GM18511 (cell line): ENCODE results near the gene TMEM81.

Experiments
- ATAC-seq: cut with Tn5 transposase; IDR thresholded peaks from one replicate; pipeline ENCODE4 v1.9.1; 2021; ENCODE audit warnings: mild to moderate bottlenecking, moderate library complexity; ENCODE audit not compliant: unreplicated experiment

The TMEM81 gene

DNA sequence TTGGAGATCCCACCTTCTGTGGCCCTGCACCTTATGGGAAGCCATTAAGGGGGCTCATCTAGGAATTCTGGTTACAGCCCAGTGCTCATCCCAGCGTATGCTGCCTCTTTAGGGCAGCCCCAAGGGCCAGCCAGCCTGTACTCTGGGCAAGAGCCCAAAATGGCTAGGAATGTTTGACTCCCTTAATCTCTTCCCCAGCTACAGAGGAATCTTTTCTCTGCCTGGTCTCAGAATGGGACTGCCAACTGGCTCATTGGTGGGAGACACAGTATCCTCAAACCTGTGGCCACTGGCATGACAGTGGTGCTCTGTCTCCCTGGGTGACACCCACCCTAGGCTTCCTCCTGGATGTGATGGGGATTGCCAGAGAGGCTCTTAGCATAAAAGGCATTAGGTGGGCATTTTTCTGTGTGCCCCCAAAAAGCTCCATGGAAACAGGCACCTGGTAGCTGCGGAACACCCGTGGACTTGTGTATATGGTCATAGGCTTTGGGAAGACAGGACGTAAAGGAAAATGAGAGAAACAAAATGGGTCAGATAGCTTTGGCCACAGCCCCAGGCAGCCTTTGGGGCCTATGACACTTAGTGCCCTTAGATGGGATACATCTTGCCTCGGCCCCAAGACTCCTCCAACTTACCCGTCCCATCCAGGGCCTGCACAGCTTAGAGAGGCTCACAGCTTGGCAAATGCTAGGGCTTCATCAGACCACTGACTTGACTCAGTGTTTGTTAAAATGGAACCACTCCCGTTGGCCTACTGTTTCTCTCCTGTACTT is 6.9 kb downstream of the TMEM81 start:
- no peak for ATAC-seq

DNA sequence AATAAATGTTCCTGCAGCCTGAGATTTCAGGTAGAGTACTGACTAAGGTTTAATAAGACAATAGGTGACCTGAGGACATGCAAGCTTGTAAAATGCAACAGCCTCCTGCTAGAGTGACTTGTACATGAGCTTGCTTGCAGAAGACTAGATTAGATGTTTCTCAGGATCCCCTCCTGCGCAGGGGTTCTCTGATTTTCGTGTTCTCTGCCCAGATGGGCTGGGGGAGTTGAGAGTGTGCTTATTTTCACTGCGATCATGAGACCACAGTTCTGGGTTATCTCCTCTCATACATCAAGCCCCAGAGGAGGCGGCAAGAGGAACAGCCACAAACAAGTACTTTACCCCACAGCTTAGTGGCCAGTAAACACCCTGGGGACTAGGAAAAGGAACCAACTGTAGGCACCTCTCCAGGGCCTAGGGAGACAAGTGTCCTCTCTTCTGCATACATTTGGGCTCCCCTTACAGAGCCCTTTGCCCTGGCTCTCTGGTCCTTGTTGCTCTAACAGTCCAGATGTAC is 8.0 kb downstream of the TMEM81 start:
- ATAC-seq = no peak

DNA sequence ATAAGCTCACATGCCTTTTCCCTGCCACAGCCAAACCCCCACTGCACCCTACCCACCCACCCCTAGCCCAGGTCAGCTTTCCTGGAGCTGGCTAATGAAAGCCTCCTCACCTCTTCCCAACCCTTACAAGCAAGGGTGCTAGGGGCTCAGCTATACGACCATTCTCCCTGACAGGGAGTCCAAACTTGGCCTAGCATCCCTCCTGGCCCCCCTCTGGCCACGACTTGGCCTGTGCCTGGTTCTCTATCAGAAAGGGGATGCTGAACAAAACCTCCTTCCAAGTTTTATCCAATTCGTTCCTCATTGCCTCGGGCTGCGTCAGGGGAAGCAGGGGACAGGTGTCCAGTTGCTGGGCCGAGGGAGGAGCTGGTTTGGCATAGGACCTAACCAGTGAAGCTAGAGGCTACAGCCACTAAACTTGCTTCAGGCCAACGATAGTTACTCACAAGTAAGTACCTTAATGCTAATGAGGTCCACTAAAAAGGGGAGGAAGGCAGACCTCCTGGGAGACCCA is 8.6 kb downstream of the TMEM81 start:
- ATAC-seq = no peak

DNA sequence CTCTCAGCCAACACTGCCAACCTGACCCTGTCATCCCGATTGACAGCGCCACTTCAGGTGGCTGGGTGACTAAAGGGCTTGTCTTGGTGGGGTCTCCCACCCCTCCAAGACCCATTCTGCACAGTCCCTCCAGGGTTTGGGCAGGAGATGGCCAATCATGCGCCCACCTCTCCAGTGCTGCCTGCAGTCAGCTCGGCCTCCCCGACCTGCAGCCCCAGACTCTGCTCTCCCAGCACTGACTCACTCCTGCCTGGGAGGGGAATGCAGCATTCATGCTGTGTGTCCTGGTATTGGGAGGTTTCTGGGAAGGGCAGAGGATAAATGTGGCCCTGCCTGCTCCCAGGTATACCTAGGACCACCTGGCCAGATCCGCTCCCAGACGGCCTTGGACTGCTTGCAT is 9.7 kb downstream of the TMEM81 start:
- no peak for ATAC-seq

DNA sequence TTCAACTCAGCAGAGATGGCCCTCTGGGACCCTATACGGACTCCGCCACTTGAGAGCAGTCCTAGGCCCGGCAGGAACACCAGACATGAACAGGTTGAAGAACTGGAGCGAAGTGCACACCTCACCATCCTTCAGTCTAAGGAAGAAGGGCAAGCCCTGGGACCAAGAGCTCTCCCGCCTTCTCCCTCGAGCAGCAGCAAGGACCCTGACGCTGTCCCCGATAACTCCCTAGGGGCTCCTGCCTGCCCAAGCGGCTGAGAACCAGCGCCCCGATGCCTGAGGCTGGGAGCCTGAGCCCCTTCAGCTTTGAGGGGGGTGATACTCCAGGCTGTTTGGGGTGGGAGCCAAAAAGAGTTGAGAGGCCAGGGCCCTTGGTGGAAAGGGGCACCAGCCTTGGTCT is 10.2 kb downstream of the TMEM81 start:
- ATAC-seq = no peak

DNA sequence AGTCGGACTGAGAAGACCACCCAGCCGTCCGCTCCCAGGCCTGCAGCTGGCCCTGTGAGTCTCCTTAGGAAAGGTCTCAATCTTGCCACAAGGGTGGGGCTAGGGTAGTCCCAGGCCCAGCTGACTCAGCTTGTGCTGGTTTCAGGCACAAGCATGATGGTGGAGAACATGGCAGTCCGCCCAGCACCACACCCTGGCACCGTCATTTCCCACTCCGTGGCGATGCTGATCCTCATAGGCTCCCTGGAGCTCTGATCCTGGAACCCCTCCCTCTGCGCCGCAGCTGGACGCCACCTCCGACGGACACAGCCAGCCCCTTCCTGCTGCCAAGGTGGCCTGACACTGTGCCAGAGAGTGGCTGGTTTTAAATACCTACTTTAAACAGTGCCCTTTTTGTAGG is 10.7 kb downstream of the TMEM81 start:
- ATAC-seq = no peak

DNA sequence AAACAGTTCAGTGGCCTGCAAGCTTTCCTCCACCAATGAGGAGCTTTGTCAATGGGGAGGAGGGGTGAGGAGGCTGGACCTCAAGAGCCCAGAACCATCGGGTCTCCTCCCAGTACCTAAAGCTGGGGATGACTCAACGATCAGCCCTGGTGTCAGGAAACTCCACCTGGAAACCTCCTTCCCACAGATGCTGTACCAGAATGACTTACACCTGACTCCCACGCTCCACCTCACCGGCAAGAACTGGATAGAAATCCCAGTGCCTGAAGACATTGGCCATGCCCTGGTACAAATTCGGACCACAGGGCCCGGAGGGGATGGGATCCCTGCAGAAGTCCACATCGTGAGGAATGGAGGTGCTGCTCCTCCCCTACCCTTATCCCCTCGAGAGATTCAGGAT is 11.4 kb downstream of the TMEM81 start:
- no peak for ATAC-seq

DNA sequence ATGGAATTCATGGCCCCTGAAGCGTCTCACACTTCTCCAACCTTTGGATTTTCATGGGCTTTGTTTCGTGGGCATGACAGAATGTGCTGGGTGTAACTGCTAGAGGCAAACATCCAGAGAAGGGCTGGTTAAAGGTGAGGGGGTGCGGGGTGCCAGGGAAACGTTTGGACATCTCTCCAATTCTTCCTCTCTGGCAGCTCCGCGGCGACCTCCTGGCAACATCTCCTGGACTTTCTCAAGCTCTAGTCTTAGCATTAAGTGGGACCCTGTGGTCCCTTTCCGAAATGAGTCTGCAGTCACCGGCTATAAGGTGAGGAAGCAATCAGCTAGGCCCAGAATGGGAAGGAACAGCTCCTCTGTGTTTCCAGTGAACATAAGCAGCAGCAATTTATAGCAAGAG is 12.0 kb downstream of the TMEM81 start:
- no peak for ATAC-seq

DNA sequence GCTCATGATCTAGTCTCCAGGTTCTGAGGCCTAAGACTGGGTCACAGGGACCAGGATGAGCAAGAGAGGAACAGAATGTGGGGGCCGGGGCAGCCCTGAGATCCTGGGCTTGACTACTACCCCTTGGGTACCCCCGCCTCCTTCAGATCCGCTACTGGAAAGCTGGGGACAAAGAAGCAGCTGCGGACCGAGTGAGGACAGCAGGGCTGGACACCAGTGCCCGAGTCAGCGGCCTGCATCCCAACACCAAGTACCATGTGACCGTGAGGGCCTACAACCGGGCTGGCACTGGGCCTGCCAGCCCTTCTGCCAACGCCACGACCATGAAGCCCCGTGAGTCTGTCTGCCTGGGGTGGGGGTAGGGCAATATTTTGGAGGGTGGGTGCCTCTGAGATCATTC is 12.5 kb downstream of the TMEM81 start:
- no peak for ATAC-seq

DNA sequence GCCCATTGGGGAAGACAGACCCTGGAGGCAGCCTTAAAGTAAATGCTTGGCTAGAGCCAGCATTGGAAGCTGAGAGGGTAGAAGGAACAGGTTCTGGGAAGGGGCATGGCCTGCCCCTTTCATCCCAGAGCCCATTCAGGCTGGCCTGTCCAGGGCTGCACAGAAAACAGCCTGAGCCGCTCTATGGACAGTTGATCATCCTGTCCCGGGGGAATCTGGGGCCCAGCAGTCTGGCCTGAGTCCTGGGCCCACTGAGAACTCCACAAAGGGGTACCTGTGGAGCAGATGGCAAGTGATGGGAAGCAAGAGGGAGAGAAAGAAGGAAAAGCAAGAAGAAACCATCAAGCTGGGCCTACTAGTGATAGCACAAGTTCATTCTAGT is 13.2 kb downstream of the TMEM81 start:
- ATAC-seq = no peak

DNA sequence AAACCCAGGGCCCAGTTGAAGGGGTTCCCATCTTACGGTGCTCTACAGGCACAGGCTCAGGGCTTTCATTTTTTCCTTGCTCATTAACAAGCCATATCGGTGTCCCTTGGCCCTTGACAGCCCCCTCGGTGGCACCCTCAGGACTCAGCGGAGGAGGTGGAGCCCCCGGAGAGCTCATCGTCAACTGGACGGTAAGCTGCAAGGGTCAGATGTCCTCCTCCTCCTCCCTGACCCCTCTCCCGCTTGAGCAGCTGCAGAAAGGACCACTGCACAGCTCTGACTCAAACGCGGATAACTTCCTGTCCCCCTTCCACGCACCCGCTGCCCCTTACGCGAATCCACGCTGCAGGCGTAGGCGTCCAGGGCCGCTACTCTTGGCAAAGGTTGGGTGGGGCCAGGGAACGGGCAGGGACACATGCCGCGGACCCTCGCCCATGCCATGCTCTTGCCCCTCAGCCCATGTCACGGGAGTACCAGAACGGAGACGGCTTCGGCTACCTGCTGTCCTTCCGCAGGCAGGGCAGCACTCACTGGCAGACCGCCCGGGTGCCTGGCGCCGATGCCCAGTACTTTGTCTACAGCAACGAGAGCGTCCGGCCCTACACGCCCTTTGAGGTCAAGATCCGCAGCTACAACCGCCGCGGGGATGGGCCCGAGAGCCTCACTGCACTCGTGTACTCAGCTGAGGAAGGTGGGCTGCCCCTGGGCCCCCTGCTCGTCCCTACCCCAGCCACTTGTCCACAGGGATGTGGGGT is 14.7 kb downstream of the TMEM81 start:
- no peak for ATAC-seq

DNA sequence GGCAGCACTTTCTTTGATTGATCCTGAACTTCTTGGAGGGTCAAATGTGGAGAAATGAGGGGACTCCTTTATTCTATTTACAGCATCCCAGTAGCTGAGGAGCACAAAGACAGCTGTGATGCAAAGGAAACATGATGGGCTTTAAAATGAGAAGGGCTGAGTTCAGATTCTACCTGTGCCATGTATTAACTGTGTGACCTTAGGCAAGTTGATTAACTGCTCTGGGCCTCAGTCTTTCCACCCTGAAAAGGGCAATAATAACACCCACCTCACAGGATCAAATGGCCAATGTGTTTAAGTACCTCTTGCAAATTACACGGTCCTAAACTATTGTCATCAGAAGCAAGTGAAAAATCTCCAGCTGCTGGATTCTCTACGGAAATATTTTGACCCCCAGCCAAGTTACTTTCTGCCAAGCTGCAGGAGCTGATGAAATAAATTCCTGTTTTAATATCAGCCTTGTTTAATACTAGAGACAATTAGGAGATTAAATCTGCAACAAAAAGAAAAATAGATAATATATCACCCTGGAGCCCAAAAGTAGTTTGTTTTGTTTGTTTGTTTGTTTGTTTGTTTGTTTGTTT is 15.7 kb downstream of the TMEM81 start:
- ATAC-seq = no peak

DNA sequence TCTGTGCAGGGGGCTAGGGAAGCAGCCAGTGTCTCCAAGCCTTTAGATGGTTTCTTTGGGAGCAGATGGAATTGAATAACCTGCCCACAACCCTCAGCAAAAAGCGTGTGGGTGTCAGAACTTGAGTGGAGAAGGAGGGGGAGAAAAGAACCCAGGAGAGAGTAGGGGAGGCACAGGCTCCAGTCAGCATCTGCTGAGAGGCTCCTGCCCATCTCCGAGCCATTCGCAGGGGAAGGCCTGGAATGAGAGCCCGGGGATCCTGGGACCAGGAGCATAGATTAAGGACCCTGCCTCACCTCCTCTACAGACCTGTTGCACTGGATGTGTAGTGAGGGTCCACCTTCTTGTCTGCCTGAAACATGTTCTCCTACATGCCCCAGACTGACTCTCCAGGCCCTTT is 16.3 kb downstream of the TMEM81 start:
- no peak for ATAC-seq

DNA sequence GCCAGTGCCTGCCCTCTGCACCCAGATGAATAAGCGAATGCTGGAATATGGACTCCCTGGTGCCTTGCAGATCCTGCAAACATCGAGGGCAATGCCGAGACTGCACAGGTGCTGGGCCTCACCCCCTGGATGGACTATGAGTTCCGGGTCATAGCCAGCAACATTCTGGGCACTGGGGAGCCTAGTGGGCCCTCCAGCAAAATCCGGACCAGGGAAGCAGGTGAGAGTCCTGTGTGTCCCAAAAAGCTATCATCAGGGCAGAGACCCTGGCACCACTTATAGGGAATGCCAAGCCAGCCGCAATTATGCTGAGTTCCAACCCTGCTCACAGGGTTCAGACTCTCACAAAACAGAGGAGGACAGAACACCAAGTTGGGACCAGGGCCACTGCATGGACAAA is 17.2 kb downstream of the TMEM81 start:
- ATAC-seq = no peak

DNA sequence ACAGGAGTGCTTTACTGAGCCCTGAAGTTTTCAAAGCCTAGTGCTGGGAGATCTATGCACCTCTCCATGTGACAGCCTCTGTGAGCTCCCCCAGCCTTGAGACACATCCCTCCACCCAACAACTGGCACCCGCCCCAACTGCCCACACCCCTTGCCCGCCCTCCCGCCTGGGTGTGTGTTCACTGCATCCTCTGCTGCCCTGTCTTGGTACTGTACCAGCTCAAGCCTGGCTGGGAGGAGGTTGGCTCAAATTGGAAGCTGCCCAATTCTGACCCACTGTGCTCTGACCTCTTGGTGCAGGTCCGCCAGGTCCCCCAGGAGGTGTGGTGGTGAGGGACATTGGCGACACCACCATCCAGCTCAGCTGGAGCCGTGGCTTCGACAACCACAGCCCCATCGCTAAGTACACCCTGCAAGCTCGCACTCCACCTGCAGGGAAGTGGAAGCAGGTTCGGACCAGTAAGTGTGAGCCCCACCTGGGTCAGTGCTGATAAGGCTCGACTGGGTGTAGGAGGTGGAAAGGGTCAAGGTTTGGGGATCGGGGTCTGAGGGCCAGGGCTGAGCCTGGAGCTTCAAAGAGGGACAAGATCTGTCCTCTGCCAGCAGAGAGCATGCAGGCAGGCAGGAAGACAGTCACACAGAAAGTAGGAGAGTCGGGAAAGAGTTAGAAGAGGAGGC is 18.0 kb downstream of the TMEM81 start:
- no peak for ATAC-seq

DNA sequence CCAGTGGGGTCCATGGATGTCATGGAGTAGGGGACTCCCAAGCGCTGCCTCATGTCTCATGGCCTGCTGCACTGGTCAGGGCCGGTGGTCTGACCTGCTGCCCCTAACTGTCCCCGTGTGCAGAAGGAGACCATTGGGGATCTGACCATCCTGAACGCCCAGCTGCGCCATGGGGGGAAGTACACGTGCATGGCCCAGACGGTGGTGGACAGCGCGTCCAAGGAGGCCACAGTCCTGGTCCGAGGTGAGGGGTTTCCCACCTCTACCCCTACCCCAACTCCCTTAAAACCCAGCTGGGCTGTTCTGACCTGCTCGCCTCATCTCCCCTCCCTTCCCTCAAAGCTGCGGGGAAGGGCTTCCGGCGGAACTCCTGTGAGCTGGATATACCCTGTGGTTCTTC is 18.6 kb downstream of the TMEM81 start:
- ATAC-seq = no peak

DNA sequence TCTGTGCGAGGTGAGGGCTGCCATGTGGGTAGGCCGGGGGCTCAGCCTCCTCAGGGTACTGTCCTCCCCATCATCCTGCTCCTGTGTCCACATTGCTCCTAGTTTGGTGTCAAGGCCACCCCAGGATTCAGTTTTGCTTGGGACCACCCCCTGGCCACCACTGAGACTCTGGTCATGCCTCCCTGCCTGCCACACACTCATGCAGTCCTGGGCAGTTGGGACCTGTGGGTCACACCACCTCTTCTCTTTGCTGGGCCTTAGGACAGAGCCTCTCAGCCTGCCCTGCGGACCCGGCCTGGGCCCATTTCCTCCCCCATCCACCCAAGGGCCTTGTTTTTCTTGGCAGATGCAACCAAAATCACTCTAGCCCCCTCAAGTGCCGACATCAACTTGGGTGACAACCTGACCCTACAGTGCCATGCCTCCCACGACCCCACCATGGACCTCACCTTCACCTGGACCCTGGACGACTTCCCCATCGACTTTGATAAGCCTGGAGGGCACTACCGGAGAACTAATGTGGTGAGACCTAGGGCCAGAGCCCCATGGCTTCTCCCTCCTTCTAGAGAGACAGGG is 19.4 kb downstream of the TMEM81 start:
- no peak for ATAC-seq

DNA sequence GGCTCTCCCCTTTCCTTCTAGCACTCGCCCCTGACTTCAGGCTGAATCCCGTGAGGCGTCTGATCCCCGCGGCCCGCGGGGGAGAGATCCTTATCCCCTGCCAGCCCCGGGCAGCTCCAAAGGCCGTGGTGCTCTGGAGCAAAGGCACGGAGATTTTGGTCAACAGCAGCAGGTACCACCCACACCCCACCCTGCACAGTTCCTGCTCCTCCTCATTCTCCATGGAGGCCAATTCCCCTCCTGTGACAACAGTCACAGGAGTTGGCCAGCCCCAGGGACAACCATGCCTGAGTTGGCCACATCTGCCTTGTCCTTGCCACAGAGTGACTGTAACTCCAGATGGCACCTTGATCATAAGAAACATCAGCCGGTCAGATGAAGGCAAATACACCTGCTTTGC is 20.0 kb downstream of the TMEM81 start:
- no peak for ATAC-seq

DNA sequence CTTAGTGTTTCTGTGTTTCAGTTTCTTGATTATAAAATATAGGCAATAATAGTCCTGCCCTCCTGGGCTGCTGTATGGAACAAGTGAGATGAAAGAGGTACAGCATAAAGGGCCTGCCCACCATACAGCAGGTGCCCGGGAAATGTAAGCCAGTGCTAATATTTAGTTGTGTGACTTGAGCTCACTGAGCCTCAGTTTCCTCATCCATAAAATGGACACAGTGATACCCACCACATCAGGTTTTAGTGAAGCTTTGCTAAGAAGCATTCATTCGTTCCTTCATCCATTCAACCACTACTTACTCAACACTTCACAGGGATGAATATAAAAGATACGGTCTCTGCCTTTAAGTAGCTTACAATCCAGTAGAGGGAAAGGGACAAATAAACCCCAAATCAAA is 21.4 kb downstream of the TMEM81 start:
- no peak for ATAC-seq

DNA sequence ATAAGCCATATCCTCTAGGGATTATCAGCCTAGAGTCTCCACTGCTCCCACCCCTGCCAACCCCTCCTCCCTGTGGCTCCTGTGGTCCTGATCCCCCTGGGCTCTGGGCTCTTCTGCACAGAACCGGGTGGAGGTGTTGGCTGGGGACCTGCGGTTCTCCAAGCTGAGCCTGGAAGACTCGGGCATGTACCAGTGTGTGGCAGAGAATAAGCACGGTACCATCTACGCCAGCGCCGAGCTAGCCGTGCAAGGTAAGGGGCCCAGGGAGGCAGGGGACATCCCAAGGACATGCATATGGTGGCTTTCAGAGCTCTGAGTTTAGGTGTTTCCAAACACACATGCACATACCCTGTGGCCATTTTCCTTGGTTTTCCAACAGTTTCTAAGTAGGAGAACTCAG is 21.9 kb downstream of the TMEM81 start:
- no peak for ATAC-seq

DNA sequence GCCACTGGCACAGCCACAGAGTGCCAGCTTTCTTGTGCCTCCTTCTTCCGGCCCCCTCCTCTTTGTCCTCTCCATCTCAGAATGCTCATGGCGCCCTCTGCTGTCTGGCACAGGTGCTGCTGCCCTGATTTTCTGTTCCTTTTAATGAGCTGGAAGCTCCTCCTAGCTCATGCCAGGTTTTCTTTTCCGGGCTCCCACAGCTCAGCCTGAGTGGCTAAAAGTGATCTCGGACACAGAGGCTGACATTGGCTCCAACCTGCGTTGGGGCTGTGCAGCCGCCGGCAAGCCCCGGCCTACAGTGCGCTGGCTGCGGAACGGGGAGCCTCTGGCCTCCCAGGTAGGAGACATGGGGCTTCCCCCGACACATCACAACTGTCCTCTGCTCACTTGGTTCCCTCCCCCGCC is 22.6 kb downstream of the TMEM81 start:
- no peak for ATAC-seq
